SK-N-SH treated with all-trans-retinoic acid at 6 μM for 48 hours (cell line): ENCODE results near the gene TAC4.

Experiments used
- ATAC-seq: fragments of 200-7000 bp; cut with Tn5 transposase; 3 replicates; pipeline ENCODE4 v1.9.1; 2020; ENCODE audit warnings: mild to moderate bottlenecking, moderate library complexity
- CSDC2 ChIP-seq: fragments of 250-450 bp; sonication (Bioruptor Pico); IDR thresholded peaks from 2 replicates; pipeline ENCODE4 v1.5.0; 2020; ENCODE audit warnings: mild to moderate bottlenecking, moderate library complexity
- CSRNP3 ChIP-seq: fragments of 250-450 bp; sonication (Bioruptor Pico); IDR thresholded peaks from 2 replicates; pipeline ENCODE4 v1.5.1; 2021; ENCODE audit warnings: mild to moderate bottlenecking, moderate library complexity
- ESRRG ChIP-seq: fragments of 250-450 bp; sonication (Bioruptor Pico); IDR thresholded peaks from 2 replicates; pipeline ENCODE4 v1.6.1; 2021; ENCODE audit warnings: mild to moderate bottlenecking
- GLIS3 ChIP-seq: fragments of 250-450 bp; sonication (Bioruptor Pico); IDR thresholded peaks from 2 replicates; pipeline ENCODE4 v1.5.0; 2020; ENCODE audit warnings: mild to moderate bottlenecking, moderate library complexity
- ISL1 ChIP-seq: fragments of 250-450 bp; sonication (Bioruptor Pico); IDR thresholded peaks from 2 replicates; pipeline ENCODE4 v2.1.2; 2022; ENCODE audit warnings: mild to moderate bottlenecking, moderate library complexity
- OSR1 ChIP-seq: fragments of 250-450 bp; sonication (Bioruptor Pico); IDR thresholded peaks from 2 replicates; pipeline ENCODE4 v1.8.0; 2022; ENCODE audit warnings: moderate library complexity, mild to moderate bottlenecking, inconsistent platforms
- POU6F1 ChIP-seq: fragments of 250-450 bp; sonication (Bioruptor Pico); IDR thresholded peaks from 2 replicates; pipeline ENCODE4 v1.8.0; 2021; ENCODE audit warnings: low read depth, mild to moderate bottlenecking, moderate library complexity, borderline replicate concordance
- PPARA ChIP-seq: fragments of 250-450 bp; sonication (Bioruptor Pico); IDR thresholded peaks from 2 replicates; pipeline ENCODE4 v1.5.0; 2020; ENCODE audit warnings: mild to moderate bottlenecking, borderline replicate concordance
- RARB ChIP-seq: fragments of 250-450 bp; sonication (Bioruptor Pico); IDR thresholded peaks from 2 replicates; pipeline ENCODE4 v1.8.0; 2021; ENCODE audit warnings: mild to moderate bottlenecking, moderate library complexity
- SNAI2 ChIP-seq: fragments of 250-450 bp; sonication (Bioruptor Pico); IDR thresholded peaks from 2 replicates; pipeline ENCODE4 v1.5.0; 2020; ENCODE audit warnings: mild to moderate bottlenecking, moderate library complexity
- TCF4 ChIP-seq: fragments of 250-450 bp; sonication (Bioruptor Pico); IDR thresholded peaks from 2 replicates; pipeline ENCODE4 v1.8.0; 2021; ENCODE audit warnings: mild to moderate bottlenecking, moderate library complexity, borderline replicate concordance
- TOX ChIP-seq: fragments of 250-450 bp; sonication (Bioruptor Pico); IDR thresholded peaks from 2 replicates; pipeline ENCODE4 v1.8.0; 2021; ENCODE audit warnings: mild to moderate bottlenecking, moderate library complexity, borderline replicate concordance
- TSHZ2 ChIP-seq: fragments of 250-450 bp; sonication (Bioruptor Pico); IDR thresholded peaks from 2 replicates; pipeline ENCODE4 v1.5.0; 2020; ENCODE audit warnings: mild to moderate bottlenecking, moderate library complexity
- ZFP3 ChIP-seq: fragments of 250-450 bp; sonication (Bioruptor Pico); IDR thresholded peaks from 2 replicates; pipeline ENCODE4 v1.5.0; 2020; ENCODE audit warnings: mild to moderate bottlenecking, moderate library complexity
- ZFP30 ChIP-seq: fragments of 450-650 bp; formaldehyde crosslinking; IDR thresholded peaks from 2 replicates; pipeline ENCODE4 v1.5.0; 2022; ENCODE audit warnings: mild to moderate bottlenecking, moderate library complexity
- ZNF565 ChIP-seq: fragments of 450-650 bp; formaldehyde crosslinking; conservative IDR thresholded peaks from 2 replicates; pipeline ENCODE4 v1.5.0; 2020; ENCODE audit warnings: low read depth, mild to moderate bottlenecking, moderate library complexity
- ZNF70 ChIP-seq: fragments of 450-650 bp; formaldehyde crosslinking; IDR thresholded peaks from 2 replicates; pipeline ENCODE4 v1.5.0; 2020; ENCODE audit warnings: mild to moderate bottlenecking, moderate library complexity
- ZNF8 ChIP-seq: fragments of 450-650 bp; formaldehyde crosslinking; IDR thresholded peaks from 2 replicates; pipeline ENCODE4 v1.5.0; 2020; ENCODE audit warnings: mild to moderate bottlenecking, moderate library complexity

Gene TAC4

GRCh38 chr17:49851387-49852291 lies 3.8 kb upstream of the TAC4 start:
- ATAC-seq, result peak; percentile 86
- TF ChIP-seq ISL1 (CRISPR knock-in tag), result no peak
- TF ChIP-seq ZNF70 (CRISPR knock-in tag), result no peak
- TF ChIP-seq PPARA (CRISPR knock-in tag), result no peak
- no peak for TF ChIP-seq CSRNP3 (CRISPR knock-in tag)

GRCh38 chr17:49850772-49851386 lies 3.0 kb upstream of the TAC4 start:
- ATAC-seq, result peak; percentile 46
- TF ChIP-seq GLIS3, result no peak
- no peak for TF ChIP-seq ESRRG
- no peak for TF ChIP-seq POU6F1
- no peak for TF ChIP-seq TCF4
- no peak for TF ChIP-seq PPARA (CRISPR knock-in tag)
- no peak for TF ChIP-seq ZFP3 (CRISPR knock-in tag)
- no peak for TF ChIP-seq OSR1
- TF ChIP-seq ISL1 (CRISPR knock-in tag), result no peak
- TF ChIP-seq RARB (CRISPR knock-in tag), result no peak
- no peak for TF ChIP-seq ZNF565
- TF ChIP-seq CSDC2 (CRISPR knock-in tag), result no peak
- no peak for TF ChIP-seq CSRNP3 (CRISPR knock-in tag)
- no peak for TF ChIP-seq TSHZ2 (CRISPR knock-in tag)
- TF ChIP-seq, all 23 proteins: peak for 0

GRCh38 chr17:49850218-49850610 lies 2.3 kb upstream of the TAC4 start:
- TF ChIP-seq TSHZ2 (CRISPR knock-in tag), result no peak
- no peak for TF ChIP-seq SNAI2 (CRISPR knock-in tag)
- no peak for TF ChIP-seq CSDC2 (CRISPR knock-in tag)
- no peak for TF ChIP-seq ZNF565
- TF ChIP-seq ZFP3 (CRISPR knock-in tag), result no peak
- no peak for TF ChIP-seq RARB (CRISPR knock-in tag)
- no peak for TF ChIP-seq OSR1
- TF ChIP-seq, all 23 proteins: peak for 0
- no peak for ATAC-seq

- ATAC-seq, result no peak
- TF ChIP-seq CSRNP3 (CRISPR knock-in tag) (no peak), ZNF70 (CRISPR knock-in tag) (no peak), ZFP30 (CRISPR knock-in tag) (no peak), ZNF8 (no peak), TCF4 (no peak), POU6F1 (no peak), RARB (CRISPR knock-in tag) (no peak), ZFP3 (CRISPR knock-in tag) (no peak), CSDC2 (CRISPR knock-in tag) (no peak), TOX (no peak), SNAI2 (CRISPR knock-in tag) (no peak)
Measured at GRCh38 chr17:49848739-49849138, 870 bp upstream of the TAC4 start.
